ENCODE data around the gene FXR1.
"Not testable (repeated sequence)": the region's sequence is repeated elsewhere in the genome, so short reads cannot be mapped to it uniquely, and the experiment has no call there.

Gene FXR1

DNA sequence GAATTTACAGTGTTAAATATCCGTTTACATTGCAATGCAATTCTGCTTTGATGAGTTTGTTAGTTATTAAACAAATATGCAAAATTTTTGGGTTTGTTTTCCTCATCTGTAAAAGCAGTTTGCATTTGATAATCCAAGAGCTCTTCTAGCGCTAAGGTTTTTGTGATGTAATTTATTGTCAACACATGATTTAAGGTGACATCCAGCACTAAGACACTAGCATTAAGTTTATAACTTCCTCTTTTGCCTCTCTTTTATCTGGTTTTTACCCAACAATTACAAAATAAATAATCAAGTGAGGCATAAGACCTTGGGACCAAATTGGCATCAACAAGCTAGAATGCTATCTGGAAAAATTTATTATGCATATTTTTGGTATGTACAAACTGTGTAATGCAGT, 78.0 kb downstream of the FXR1 start:
- in situ Hi-C loops (cut with MboI; ENCODE audit: low pct_unique_long_range_greater_than_20kb, low sequenced_read_pairs, unreplicated experiment), result no loop called here
- no peak for DNase-seq (ENCODE audit: low spot score)
- TF ChIP-seq, protein P1, sequence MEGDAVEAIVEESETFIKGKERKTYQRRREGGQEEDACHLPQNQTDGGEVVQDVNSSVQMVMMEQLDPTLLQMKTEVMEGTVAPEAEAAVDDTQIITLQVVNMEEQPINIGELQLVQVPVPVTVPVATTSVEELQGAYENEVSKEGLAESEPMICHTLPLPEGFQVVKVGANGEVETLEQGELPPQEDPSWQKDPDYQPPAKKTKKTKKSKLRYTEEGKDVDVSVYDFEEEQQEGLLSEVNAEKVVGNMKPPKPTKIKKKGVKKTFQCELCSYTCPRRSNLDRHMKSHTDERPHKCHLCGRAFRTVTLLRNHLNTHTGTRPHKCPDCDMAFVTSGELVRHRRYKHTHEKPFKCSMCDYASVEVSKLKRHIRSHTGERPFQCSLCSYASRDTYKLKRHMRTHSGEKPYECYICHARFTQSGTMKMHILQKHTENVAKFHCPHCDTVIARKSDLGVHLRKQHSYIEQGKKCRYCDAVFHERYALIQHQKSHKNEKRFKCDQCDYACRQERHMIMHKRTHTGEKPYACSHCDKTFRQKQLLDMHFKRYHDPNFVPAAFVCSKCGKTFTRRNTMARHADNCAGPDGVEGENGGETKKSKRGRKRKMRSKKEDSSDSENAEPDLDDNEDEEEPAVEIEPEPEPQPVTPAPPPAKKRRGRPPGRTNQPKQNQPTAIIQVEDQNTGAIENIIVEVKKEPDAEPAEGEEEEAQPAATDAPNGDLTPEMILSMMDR (IDR thresholded peaks at IDR 0.05; ENCODE audit: extremely low read depth, insufficient read depth, missing control alignments), result no peak

DNA sequence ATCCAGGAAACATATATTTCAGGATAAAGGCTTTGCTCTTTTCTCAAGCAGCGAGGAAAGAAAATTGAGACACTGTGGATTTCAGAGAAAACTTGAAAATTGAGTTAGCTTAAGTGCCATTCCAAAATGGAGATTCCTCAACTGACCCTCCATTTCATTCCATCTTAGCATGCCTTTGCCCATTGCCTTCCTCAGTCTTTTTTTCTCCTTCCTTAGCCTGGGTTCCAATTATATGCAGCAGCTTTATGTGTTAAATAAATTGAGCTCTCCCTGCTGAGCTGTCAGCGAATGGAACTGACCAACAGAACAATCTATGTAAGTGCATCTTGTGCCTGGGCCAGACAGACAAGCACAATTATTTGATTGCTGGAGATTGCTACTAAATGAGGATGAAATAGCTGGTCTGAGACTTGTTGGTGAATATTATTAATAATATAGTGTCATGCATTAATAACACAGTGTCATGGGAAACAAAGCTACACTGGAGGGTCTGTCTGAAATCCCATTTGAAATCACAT, 84.0 kb downstream of the FXR1 start:
- in situ Hi-C loops (cut with MboI; ENCODE audit: low pct_unique_long_range_greater_than_20kb, low sequenced_read_pairs, unreplicated experiment), result no loop called here

DNA sequence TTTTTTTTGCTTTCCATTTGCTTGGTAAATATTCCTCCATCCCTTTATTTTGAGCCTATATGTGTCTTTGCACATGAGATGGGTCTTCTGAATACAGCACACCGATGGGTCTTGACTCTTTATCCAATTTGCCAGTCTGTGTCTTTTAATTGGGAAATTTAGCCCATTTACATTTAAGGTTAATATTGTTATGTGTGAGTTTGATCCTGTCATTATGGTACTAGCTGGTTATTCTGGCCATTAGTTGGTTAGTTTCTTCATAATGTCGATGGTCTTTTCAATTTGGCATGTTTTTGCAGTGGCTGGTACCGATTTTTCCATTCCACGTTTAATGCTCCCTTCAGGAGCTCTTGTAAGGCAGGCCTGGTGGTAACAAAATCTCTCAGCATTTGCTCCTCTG, 89.9 kb downstream of the FXR1 start:
- in situ Hi-C loops (cut with MboI; ENCODE audit: low pct_unique_long_range_greater_than_20kb, low sequenced_read_pairs, unreplicated experiment); DNase-seq (ENCODE audit: low spot score): not testable (repeated sequence)

More for the DNA sequence above, 84.0 kb downstream of the FXR1 start:
- DNase-seq (ENCODE audit: low spot score), result no peak
- TF ChIP-seq, protein P1 (IDR thresholded peaks at IDR 0.05; ENCODE audit: extremely low read depth, insufficient read depth, missing control alignments), result no peak

DNA sequence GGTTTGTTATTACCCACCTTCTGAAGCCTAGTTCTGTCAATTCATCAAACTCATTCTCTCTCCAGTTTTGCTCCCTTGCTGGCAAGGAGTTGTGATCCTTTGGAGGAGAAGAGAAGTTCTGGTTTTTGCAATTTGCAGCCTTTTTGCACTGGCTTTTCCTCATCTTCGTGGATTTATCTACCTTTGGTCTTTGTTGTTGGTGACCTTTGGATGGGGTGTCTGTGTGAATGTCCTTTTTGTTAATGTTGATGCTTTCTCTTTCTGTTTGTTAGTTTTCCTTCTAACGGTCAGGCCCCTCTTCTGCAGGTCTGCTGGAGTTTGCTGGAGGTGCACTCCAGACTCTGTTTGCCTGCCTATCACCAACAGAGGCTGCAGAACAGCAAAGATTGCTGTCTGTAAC, 91.0 kb downstream of the FXR1 start:
- in situ Hi-C loops (cut with MboI; ENCODE audit: low pct_unique_long_range_greater_than_20kb, low sequenced_read_pairs, unreplicated experiment); DNase-seq (ENCODE audit: low spot score): not testable (repeated sequence)

DNA sequence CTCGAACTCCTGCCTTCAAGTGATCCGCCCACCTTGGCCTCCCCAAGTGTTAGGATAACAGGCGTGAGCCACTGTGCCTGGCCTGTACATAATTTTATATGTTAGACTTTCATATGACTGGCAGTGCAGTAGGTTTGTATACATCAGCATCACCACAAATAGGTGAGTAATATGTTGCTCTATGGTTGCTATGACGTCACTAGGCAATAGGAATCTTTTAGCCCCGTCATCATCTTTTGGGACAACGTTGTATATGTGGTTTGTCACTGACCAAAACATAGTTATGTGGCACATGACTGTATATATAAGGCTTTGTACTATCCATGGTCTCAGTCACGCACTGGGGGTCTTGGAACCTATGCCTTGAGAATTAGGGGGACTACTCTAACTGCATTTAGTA, 94.1 kb downstream of the FXR1 start:
- no peak for DNase-seq (ENCODE audit: low spot score)
- in situ Hi-C loops (cut with MboI; ENCODE audit: low pct_unique_long_range_greater_than_20kb, low sequenced_read_pairs, unreplicated experiment), result no loop called here
- TF ChIP-seq, protein P1 (IDR thresholded peaks at IDR 0.05; ENCODE audit: extremely low read depth, insufficient read depth, missing control alignments), result no peak

DNA sequence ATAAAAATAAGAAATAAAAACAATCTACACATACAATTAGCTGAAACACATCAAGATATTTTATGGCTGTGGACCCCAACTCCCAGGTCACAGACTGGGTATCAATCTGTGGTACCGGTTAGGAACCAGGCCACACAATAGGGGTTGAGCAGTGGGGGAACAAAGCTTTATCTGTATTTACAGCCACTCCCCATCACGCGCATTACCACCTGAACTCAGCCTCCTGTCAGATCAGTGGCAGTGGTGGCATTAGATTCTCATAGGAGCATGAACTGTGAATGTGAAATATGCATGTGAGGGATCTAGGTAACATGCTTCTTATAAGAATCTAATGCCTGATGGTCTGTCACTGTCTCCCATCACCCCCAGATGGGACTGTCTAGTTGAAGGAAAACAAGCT, 94.8 kb downstream of the FXR1 start:
- TF ChIP-seq, protein P1 (IDR thresholded peaks at IDR 0.05; ENCODE audit: extremely low read depth, insufficient read depth, missing control alignments), result no peak
- in situ Hi-C loops (cut with MboI; ENCODE audit: low pct_unique_long_range_greater_than_20kb, low sequenced_read_pairs, unreplicated experiment), result no loop called here
- no peak for DNase-seq (ENCODE audit: low spot score)

DNA sequence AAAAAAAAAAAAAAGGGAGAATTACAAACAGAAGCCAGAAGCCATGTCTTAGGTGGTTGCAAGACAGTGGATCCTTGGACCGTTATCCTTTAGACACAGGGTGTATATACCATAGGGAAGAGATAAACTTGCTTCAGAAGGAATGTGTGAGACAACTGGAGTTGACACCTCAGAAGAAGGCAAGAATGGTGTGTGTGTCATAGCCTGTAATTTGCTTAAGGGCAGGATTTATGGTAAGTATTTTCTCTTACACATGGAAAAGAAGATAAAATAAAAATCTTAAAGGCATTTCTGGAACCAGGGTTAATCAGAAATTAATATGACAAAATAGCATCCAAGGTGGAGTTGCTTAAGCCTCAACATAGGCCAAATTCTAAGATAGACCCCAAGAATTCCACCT, 96.3 kb downstream of the FXR1 start:
- TF ChIP-seq, protein P1 (IDR thresholded peaks at IDR 0.05; ENCODE audit: extremely low read depth, insufficient read depth, missing control alignments), result no peak
- in situ Hi-C loops (cut with MboI; ENCODE audit: low pct_unique_long_range_greater_than_20kb, low sequenced_read_pairs, unreplicated experiment), result no loop called here
- DNase-seq (ENCODE audit: low spot score), result no peak

DNA sequence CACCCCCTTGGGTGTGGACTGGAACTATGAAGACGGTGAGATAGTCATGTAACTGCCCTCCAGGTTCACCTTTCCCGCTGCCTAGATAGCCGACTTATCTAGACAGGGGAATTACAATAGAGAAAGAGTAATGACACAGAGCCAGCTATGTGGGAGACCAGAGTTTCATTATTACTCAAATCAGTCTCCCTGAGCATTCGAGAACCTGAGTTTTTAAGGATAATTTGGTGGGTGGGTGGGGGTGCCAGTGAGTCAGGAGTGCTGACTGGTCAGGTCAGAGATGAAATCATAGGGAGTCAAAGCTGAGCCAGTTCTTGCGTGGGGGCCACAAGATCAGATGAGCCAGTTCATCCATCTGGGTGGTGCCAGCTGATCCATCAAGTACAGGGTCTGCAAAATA, 96.8 kb downstream of the FXR1 start:
- TF ChIP-seq, protein P1 (IDR thresholded peaks at IDR 0.05; ENCODE audit: extremely low read depth, insufficient read depth, missing control alignments), result no peak
- DNase-seq (ENCODE audit: low spot score), result no peak
- in situ Hi-C loops (cut with MboI; ENCODE audit: low pct_unique_long_range_greater_than_20kb, low sequenced_read_pairs, unreplicated experiment), result no loop called here
